ENCODE measurements around the gene AP3B1.

DNA sequence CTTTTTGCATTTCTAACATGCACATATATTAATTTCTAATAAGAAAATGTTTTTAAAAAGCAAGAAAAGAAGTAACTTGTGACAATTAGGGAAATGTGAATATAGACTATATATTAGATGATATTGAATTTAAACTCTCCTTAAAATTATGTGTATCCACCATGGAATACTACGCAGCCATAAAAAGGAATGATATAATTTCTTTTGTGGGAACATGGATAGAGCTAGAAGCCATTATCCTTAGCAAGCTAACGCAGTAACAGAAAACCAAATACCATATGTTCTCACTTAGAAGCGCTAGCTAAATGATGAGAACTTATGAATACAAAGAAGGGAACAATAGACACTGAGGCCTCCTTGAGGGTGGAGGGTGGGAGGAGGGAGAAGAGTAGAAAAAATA is 23.8 kb upstream of the AP3B1 start:
- TF ChIP-seq, protein P1, sequence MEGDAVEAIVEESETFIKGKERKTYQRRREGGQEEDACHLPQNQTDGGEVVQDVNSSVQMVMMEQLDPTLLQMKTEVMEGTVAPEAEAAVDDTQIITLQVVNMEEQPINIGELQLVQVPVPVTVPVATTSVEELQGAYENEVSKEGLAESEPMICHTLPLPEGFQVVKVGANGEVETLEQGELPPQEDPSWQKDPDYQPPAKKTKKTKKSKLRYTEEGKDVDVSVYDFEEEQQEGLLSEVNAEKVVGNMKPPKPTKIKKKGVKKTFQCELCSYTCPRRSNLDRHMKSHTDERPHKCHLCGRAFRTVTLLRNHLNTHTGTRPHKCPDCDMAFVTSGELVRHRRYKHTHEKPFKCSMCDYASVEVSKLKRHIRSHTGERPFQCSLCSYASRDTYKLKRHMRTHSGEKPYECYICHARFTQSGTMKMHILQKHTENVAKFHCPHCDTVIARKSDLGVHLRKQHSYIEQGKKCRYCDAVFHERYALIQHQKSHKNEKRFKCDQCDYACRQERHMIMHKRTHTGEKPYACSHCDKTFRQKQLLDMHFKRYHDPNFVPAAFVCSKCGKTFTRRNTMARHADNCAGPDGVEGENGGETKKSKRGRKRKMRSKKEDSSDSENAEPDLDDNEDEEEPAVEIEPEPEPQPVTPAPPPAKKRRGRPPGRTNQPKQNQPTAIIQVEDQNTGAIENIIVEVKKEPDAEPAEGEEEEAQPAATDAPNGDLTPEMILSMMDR (IDR thresholded peaks at IDR 0.05): no peak
- TF ChIP-seq ZFX (IDR thresholded peaks at IDR 0.05; ENCODE audit: borderline replicate concordance): no peak

Measured in 22Rv1 (cell line).